Testis (tissue), 3 donors: ENCODE results near the gene GRM4. TPM values are rescaled to one million over a fixed set of nuclear protein-coding genes. Genes with fewer than 3 reads are reported as not detected.

ENCODE experiments used
- DNase-seq: peaks from one replicate; pipeline ENCODE4 v3.0.0-alpha.2; 2019
- H3K27ac ChIP-seq, 2 donors: fragments of 200-600 bp; sonication (generic); one replicate each; pipeline ENCODE4 v1.5.1; 2019
- H3K27me3 ChIP-seq: fragments of 200-600 bp; sonication (generic); one replicate; pipeline ENCODE4 v1.5.1; 2019
- H3K36me3 ChIP-seq: fragments of 200-600 bp; sonication (generic); one replicate; pipeline ENCODE4 v1.5.1; 2017; ENCODE audit warnings: low read depth; ENCODE audit errors: missing control alignments
- H3K4me1 ChIP-seq: fragments of 200-600 bp; sonication (generic); one replicate; pipeline ENCODE4 v1.5.1; 2019
- H3K4me3 ChIP-seq, 2 donors: fragments of 200-600 bp; sonication (generic); one replicate each; pipeline ENCODE4 v1.5.1; 2017 to 2019
- H3K9me3 ChIP-seq: fragments of 200-600 bp; sonication (generic); one replicate; pipeline ENCODE4 v1.5.1; 2017
- CTCF ChIP-seq, 3 experiments: fragments of 450-650 bp in 2 of 3; fragments of 200-600 bp in 1 of 3; sonication (generic) in 1 of 3; IDR thresholded peaks; one replicate each; pipeline ENCODE4 v1.5.1; 2016 to 2019; ENCODE audit warnings: antibody characterized with exemption in 3 of 3, mild to moderate bottlenecking in 2 of 3, moderate library complexity in 1 of 3
- POLR2A ChIP-seq: fragments of 450-650 bp; IDR thresholded peaks from one replicate; pipeline ENCODE4 v1.6.1; 2017; ENCODE audit warnings: antibody characterized with exemption, mild to moderate bottlenecking, moderate library complexity
- WGBS, 2 donors: methylation state at CpG; one replicate each; pipeline ENCODE4 v1.1.5; 2018; 5-methylcytosine and 5-hydroxymethylcytosine counted together
- intact Hi-C: fragments of 100-400 bp; cut with DNase I; formaldehyde crosslinking; loops from one replicate; pipeline ENCODE4 v1.15.1; 2023; ENCODE audit warnings: low total_unique reads
- polyA plus RNA-seq: library from polyadenylated mRNA; stranded (reverse); fragments of 350-450 nt; fragmentation: Illumina TruSeq; extraction: RNeasy Lipid Tissue Mini Kit (QIAGEN cat#74804); gene quantifications from one replicate; pipeline ENCODE4 v1.2.3, GENCODE V29; 2014; ENCODE audit warnings: low read depth, low replicate concordance; ENCODE audit not compliant: insufficient read depth
- total RNA-seq, 2 donors: library from RNA; depleted of rRNA; stranded (reverse); fragments of >200 nt; gene quantifications; one replicate each; pipeline ENCODE4 v1.2.3, GENCODE V29; 2016

GRM4 gene
- total and polyA plus RNA-seq, 3 donors from 2014 or later, result 1.6 to 3.5 (median 3.5) TPM

DNA sequence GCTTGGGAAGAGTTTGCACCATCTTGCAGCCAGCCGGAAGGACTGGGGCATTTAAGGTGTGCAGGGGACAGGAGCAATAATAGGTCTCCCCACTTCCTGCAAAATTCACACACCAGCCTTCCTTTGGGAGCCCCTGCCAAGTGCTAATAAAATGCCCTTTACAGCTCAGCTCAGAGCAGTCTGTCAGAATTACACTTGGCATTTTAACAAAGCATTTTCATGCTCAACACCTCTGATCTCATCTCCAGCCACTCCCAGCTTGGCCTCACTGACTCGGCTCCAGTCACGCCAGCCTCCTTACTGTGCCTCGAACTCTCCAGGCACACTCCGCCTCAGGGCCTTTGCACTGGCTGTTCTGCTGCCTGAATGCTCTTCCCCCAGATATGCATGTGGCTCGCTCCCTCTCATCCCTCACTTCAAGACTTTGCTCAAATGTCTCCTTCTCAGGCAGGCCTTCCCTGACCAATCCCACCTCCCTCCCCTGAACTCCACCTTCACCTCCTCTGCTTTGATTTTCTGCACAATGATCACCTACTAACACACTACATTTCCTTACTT is 43.7 kb downstream of the GRM4 start:
- Histone ChIP-seq H3K9me3 (no peaks in the 10 kb centered on the region), H3K27me3 (no peaks in the 10 kb centered on the region), H3K36me3 (no peaks in the 10 kb centered on the region), H3K4me1 (no peaks in the 10 kb centered on the region), H3K4me3 (no peak overlapping the region), H3K27ac (no peak overlapping the region)
- TF ChIP-seq POLR2A (no peak), CTCF (IDR thresholded peaks at IDR 0.05) (no peak)
- intact Hi-C loops, result no loop called here
- 92% methylated on average over 6 of the region's 6 CpGs for WGBS, 2 donors
- no peak for DNase-seq

- no peak overlapping the region for H3K27ac ChIP-seq
- TF ChIP-seq POLR2A, result no peak
- TF ChIP-seq CTCF (IDR thresholded peaks at IDR 0.05), result no peak
- no peaks in the 10 kb centered on the region for H3K9me3 ChIP-seq
- H3K27me3 ChIP-seq, result no peaks in the 10 kb centered on the region
- 87 to 95% methylated on average over 7 of the region's 7 CpGs for WGBS, 2 donors
- intact Hi-C loops, result no loop called here
- DNase-seq, result no peak
- H3K4me3 ChIP-seq, result no peak overlapping the region
- no peaks in the 10 kb centered on the region for H3K4me1 ChIP-seq
- no peaks in the 10 kb centered on the region for H3K36me3 ChIP-seq
These were observed 45.1 kb downstream of the GRM4 start for GRCh38 chr6:34100788-34101187.

GRCh38 chr6:34099878-34100277 is 46.0 kb downstream of the GRM4 start:
- TF ChIP-seq POLR2A (no peak), CTCF (IDR thresholded peaks at IDR 0.05) (no peak)
- H3K27ac ChIP-seq, result no peak overlapping the region
- H3K4me3 ChIP-seq, result no peak overlapping the region
- H3K9me3 ChIP-seq, result no peaks in the 10 kb centered on the region
- H3K4me1 ChIP-seq, result no peaks in the 10 kb centered on the region
- H3K36me3 ChIP-seq, result no peaks in the 10 kb centered on the region
- no peak for DNase-seq
- no peaks in the 10 kb centered on the region for H3K27me3 ChIP-seq
- 89 to 91% methylated on average over 8 of the region's 8 CpGs for WGBS, 2 donors
- intact Hi-C loops, result no loop called here

DNA sequence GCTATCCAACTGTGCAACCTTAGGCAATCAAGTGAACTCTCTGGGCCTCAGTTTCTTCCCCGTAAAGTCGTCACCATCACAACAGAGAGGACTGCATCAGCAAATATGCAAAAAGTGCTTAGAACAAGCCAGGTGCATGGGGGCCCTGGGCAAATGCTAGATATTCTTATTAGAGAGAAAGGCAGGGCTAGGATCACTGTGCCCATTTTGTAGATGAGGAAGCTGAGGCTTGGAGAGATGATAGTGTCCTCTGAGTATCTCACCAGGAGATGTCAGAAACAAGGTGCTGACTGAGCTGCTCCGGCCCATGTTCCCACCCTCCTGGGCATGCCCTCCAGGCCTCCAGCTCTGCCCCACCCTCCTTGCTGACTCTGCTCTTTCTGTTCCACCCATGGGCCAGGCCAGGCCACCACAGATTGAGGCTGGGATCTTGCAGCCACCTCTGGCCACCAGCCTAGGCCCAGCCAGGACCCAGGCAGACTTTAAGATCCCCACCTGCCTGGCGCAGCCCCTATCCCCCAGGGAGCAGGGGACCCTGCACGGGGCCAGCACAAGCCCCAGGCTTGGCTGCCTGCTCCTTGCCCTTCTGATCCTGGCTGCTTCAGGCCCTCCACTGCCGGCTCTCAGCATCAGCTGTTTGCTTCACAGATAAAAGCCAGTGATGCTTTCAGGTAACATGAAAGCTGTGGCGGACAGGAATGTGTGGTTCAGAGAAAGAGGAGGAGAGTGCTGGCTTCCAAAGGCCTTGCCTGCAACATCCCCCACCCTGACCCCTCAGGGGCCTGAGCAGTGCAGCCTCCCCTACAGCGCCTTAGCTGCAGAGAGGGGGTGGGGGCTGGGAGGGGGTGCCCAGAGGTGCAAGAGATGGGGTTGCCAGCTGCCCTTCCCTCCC is 47.6 kb downstream of the GRM4 start:
- Histone ChIP-seq H3K36me3 (no peaks in the 10 kb centered on the region), H3K9me3 (no peaks in the 10 kb centered on the region), H3K4me3 (no peak overlapping the region), H3K4me1 (no peaks in the 10 kb centered on the region), H3K27me3 (no peaks in the 10 kb centered on the region), H3K27ac (no peak overlapping the region)
- DNase-seq, result no peak
- intact Hi-C loops, result no loop called here
- TF ChIP-seq POLR2A, result no peak
- no peak for TF ChIP-seq CTCF (IDR thresholded peaks at IDR 0.05)
- 78 to 94% methylated on average over 5 to 8 of the region's 8 CpGs for WGBS, 2 donors
